Measurements from ENCODE around the gene ANAPC15.
A peak's percentile ranks its signal among the peaks of the same experiment; 100 is the strongest.
"Not testable (repeated sequence)": the region's sequence is repeated elsewhere in the genome, so short reads cannot be mapped to it uniquely, and the experiment has no call there.

Gene ANAPC15

DNA sequence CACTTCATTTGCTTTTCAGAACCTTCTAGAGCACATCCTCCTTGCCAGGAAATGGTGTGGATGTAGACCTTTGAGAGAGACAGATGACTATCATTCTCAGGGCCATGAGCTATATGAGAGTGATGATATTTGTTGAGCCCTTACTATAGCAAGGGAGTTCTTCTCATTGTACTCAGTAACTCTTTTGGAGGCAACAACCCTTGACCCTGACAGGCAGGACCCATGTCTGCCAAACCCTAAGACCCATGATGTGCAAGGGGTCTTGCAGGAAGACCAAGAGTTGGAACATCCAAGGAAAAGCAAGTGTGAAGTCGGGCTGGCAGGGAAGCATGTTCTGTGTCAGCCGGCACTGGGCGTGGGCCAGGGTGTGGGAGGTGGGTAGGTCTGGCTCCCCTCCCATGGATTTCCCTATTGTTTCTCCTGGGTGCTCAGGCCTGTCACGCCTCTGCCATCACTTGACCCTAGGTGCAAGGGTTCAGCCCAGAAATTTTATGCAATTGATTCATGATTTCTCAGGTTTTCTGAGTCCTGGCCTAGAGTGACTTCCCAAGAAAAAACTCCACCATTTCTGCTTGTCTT lies 24.3 kb upstream of the ANAPC15 start:
- Mint-ChIP-seq H3K4me1 (peaks cover 34% of the 10 kb centered on the region), H3K4me3 (no peak overlapping the region), H3K36me3 (no peaks in the 10 kb centered on the region), H3K9me3 (no peaks in the 10 kb centered on the region), H3K27ac (no peak overlapping the region)
- DNase-seq (ENCODE audit: low spot score in 2 of 2) (no peak), ATAC-seq (peak; percentile 57)

DNA sequence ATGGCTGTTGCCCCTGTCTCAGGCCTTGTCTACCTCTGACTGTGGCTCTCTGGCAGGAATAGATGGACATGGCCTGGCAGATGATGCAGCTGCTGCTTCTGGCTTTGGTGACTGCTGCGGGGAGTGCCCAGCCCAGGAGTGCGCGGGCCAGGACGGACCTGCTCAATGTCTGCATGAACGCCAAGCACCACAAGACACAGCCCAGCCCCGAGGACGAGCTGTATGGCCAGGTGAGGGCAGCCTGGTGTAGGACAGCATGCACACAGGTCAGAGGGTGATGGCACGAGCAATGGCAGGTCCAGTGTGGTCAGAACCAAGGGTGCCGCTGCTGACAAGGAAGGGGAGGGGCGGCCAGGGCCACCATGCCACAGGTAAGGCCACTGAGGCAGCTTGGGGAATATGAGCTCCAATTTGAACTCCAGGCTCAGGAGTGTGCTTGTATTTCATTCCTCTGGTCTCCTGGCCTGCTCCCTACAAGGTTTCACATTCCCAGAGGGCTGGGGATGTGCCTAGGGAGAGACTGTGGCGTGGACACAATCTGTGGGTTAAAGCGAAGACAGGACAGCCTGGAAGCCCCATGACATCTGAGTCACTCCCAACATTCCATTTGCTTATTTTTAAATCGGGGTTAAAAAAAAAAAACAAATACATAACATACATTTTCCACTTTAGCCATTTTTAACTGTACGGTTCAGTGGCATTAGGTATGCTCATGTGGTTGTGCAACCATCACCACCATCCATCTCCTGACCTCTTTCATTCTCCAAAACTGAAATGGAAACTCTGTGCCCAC lies 23.6 kb upstream of the ANAPC15 start:
- H3K4me3 Mint-ChIP-seq, result no peak overlapping the region
- peaks cover 27% of the 10 kb centered on the region for H3K4me1 Mint-ChIP-seq
- DNase-seq (ENCODE audit: low spot score in 2 of 2), result no peak
- H3K36me3 Mint-ChIP-seq, result no peaks in the 10 kb centered on the region
- H3K27ac Mint-ChIP-seq, result no peak overlapping the region
- no peak for ATAC-seq
- H3K9me3 Mint-ChIP-seq, result no peaks in the 10 kb centered on the region

DNA sequence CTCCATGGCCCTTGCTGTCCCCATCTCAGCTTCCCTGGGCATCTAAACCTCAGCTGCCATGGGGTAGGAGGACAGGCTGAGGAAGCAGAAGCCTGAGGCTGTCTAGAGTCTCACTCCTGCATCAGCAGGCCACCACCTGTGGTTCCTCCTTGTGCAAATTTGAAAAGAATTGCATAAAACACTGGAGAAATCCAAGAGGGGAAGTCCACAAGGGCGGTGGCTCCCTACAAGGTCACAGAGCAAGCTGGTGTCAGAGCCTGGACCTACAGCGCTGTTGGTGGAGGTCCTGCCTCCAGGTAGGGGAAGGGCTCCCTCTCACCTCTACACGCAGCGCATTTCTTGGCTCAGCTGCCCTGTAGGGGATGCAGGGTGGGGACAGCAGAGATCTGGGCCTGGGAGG lies 23.0 kb upstream of the ANAPC15 start, which contains the start of gene FOLR3:
FOLR3 (plus strand) TSS at position 253 of the 400 bp plus-strand sequence. CDS start 228 bp downstream, outside the sequence.
- H3K9me3 Mint-ChIP-seq; H3K27ac Mint-ChIP-seq; H3K4me3 Mint-ChIP-seq; ATAC-seq; H3K36me3 Mint-ChIP-seq; DNase-seq (ENCODE audit: low spot score in 2 of 2): not testable (repeated sequence)
- H3K4me1 Mint-ChIP-seq, result peaks cover 21% of the 10 kb centered on the region

DNA sequence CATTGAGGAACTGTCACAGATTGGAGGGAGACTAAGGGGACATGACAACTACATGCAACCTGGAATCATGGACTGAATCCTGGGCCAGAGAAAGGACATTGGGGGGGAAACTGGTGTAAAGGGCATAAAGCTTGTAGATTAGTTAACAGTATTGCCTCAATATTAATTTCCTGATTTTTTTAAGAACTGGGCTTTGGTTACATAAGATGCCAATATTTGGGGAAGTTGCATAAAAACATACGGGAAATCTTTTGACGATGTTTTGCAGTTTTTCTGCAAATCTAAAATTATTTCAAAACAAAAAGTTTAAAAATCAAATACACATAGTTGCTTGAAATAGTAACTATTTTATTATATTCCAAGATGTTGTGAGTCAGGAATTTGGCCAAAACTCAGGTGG lies 20.2 kb upstream of the ANAPC15 start:
- H3K4me1 Mint-ChIP-seq, result peaks cover 13% of the 10 kb centered on the region
- ATAC-seq (no peak), DNase-seq (ENCODE audit: low spot score in 2 of 2) (no peak)
- no peaks in the 10 kb centered on the region for H3K36me3 Mint-ChIP-seq
- H3K9me3 Mint-ChIP-seq, result peaks cover 11% of the 10 kb centered on the region
- no peak overlapping the region for H3K4me3 Mint-ChIP-seq
- H3K27ac Mint-ChIP-seq, result no peak overlapping the region

DNA sequence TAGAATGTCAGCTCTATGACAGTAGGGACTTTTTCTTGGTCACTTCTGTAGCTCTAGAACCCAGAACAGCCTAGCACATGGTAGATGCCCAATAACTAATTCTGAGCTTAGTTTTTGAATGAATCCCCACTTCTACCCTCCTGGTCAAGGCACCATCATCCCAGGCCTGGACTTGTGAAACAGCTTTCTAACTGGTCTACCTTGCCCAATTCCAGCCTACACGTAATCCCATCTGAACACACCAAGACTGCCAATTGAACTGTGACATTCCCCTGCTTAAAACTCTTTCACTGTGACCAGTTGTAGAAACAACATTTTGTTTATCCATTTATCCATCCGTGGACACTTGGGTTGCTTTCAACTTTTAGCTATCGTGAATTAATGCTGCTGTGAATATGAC lies 16.9 kb upstream of the ANAPC15 start:
- H3K9me3 Mint-ChIP-seq, result peaks cover 11% of the 10 kb centered on the region
- no peaks in the 10 kb centered on the region for H3K36me3 Mint-ChIP-seq
- no peak overlapping the region for H3K27ac Mint-ChIP-seq
- ATAC-seq (no peak), DNase-seq (ENCODE audit: low spot score in 2 of 2) (no peak)
- H3K4me3 Mint-ChIP-seq, result no peak overlapping the region
- H3K4me1 Mint-ChIP-seq, result no peaks in the 10 kb centered on the region

DNA sequence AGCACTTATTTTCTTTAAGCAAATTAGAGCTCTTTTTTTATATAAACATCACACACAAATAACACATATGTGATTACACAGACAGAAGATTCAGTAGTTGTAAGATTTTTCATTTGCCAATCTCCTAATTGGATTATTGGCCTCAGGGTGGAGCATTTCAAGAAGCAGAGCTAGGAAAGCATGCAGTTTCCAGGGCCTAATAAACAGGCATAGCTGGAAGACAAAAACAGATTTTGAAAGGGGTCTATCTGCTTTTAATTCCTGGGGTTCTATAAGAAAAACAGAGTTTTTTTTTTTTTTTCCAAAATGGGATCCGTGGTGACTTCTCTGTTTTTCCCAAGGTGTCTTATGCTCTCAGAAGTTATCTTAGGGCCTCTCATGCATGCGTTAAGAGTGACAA lies 15.4 kb upstream of the ANAPC15 start:
- ATAC-seq (no peak), DNase-seq (ENCODE audit: low spot score in 2 of 2) (no peak)
- H3K9me3 Mint-ChIP-seq, result peaks cover 11% of the 10 kb centered on the region
- H3K4me1 Mint-ChIP-seq, result no peaks in the 10 kb centered on the region
- H3K27ac Mint-ChIP-seq, result no peak overlapping the region
- no peaks in the 10 kb centered on the region for H3K36me3 Mint-ChIP-seq
- H3K4me3 Mint-ChIP-seq, result no peak overlapping the region

DNA sequence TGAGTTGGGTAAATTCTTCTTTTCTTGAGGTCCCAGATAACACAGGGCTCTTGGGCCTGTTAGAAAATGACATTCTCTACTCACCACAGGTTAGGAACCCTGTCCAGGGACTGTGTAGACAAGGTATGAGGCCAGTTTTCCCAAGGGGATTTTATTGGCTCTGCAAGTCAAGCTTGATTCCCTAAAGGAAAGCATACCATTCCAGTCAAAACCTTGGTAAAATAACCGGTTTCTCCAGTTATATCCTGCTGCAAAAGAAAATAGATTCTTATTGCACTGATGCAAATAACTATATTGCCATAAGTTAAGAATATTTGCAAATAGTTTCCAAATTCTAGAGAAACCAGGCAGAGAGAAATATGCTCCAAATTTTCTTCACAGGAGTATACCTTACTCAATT lies 13.5 kb upstream of the ANAPC15 start:
- H3K4me1 Mint-ChIP-seq, result no peaks in the 10 kb centered on the region
- H3K4me3 Mint-ChIP-seq, result no peak overlapping the region
- DNase-seq (ENCODE audit: low spot score in 2 of 2), result no peak
- no peaks in the 10 kb centered on the region for H3K36me3 Mint-ChIP-seq
- peaks cover 11% of the 10 kb centered on the region for H3K9me3 Mint-ChIP-seq
- no peak for ATAC-seq
- no peak overlapping the region for H3K27ac Mint-ChIP-seq

DNA sequence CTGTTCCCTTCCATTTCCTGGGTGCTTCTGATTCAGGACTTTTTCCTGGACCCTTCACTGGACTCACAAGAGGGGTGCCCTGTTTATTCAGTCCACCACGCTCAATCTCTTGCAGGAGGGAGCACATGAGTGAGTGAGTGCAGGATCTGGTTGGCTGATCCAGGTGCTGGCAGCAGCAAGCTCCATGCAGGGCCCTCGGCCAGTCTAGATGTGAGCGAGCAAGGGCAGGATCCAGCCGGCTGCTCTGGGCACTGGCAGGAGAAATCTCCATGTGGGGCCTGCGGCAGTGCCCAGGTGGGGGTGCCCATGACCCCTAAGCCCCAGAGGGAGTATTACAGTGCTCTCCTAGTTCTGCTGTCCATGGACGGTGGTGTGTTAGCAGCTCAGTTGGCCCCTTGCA lies 11.6 kb upstream of the ANAPC15 start:
- Mint-ChIP-seq H3K4me1 (no peaks in the 10 kb centered on the region), H3K36me3 (no peaks in the 10 kb centered on the region), H3K27ac (no peak overlapping the region), H3K9me3 (peaks cover 8% of the 10 kb centered on the region), H3K4me3 (no peak overlapping the region)
- no peak for ATAC-seq
- no peak for DNase-seq (ENCODE audit: low spot score in 2 of 2)

DNA sequence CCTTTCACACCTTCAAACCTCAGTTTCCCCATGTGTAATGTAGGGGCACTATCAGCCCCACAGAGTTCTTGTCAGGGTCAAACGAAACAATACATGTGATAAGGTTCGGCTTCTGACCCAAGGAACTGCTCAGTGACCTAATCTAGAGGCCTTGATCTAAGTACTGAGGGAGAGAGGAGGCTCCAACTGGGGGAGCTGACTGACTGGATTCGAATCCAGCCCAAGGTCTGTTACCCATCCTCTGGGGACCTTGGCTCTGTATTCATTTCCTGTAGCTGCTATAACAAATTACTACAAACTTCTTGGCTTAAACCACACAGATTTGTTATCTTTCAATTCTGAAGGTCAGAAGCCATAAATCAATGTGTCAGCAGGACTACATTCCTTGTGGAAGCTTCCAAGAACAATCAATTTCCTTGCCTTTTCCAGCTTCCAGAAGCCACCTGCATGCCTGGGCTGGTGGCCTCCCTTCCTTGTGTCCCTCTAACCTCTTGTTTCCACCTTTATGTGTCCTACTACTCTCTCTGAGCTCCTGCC lies 10.7 kb upstream of the ANAPC15 start:
- no peak for ATAC-seq
- H3K36me3 Mint-ChIP-seq, result no peaks in the 10 kb centered on the region
- H3K9me3 Mint-ChIP-seq, result peaks cover 3% of the 10 kb centered on the region

DNA sequence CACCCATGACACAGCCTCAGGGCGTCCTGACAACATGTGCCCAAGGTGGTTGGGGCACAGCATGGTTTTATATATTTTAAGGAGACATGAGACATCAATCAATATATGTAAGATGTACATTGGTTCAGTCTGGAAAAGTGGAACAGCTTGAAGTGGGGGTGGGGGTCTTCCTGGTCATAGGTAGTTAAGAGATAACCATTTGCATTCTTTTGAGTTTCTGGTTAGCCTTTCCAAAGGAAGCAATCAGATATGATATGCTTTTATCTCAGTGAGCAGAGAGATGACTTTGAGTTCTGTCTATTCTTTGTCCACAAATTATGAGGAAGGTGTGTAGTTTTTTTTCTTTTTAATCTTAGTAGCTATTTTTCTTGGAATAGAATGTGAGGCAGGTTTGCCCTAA lies 10.1 kb upstream of the ANAPC15 start:
- Mint-ChIP-seq H3K9me3 (no peaks in the 10 kb centered on the region), H3K4me1 (no peaks in the 10 kb centered on the region), H3K27ac (no peak overlapping the region), H3K36me3 (no peaks in the 10 kb centered on the region), H3K4me3 (no peak overlapping the region)
- no peak for ATAC-seq
- DNase-seq (ENCODE audit: low spot score in 2 of 2), result no peak

More for the DNA sequence above, 10.7 kb upstream of the ANAPC15 start:
- no peak for DNase-seq (ENCODE audit: low spot score in 2 of 2)
- H3K27ac Mint-ChIP-seq, result no peak overlapping the region
- H3K4me3 Mint-ChIP-seq, result no peak overlapping the region
- H3K4me1 Mint-ChIP-seq, result no peaks in the 10 kb centered on the region

DNA sequence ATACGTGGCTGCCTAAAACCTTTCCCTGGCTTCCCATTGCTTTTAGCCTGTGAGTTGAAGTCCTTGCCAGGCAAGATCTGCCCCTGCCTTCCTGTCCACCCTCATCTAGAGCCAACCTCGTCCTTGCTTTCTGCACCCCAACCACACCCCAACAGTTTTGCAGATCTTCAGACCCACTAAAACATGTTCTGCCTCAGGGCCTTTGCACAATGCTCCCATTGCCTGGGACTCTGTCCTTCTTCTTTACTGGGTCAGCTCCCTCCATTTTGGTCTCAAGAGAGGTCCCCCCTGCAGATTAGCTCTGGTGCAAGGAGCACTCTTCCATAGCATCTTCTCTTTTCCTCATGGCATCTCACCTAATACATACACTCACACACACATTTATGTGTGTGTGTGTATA lies 8.4 kb upstream of the ANAPC15 start:
- H3K36me3 Mint-ChIP-seq, result no peaks in the 10 kb centered on the region
- H3K4me1 Mint-ChIP-seq, result no peaks in the 10 kb centered on the region
- ATAC-seq (no peak), DNase-seq (ENCODE audit: low spot score in 2 of 2) (no peak)
- H3K9me3 Mint-ChIP-seq, result no peaks in the 10 kb centered on the region
- H3K4me3 Mint-ChIP-seq, result no peak overlapping the region
- H3K27ac Mint-ChIP-seq, result no peak overlapping the region

DNA sequence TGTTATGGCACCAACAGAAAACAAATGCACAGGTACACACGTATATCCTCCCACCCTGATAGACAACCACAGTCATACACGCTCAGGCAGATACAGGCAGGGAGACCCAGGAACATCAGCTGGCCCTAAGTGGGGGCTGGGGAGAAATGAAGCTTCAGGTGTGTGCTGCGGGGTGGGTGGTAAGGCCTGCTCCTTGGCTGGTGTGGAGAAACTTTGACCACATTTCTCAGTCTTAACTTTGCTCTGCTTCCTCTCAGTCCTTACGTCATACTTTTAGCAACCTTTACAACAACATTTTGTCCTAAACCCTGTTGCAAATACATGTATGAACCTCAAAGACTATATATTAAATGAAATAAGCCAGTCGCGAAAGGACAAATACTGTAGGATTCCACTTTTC lies 6.7 kb upstream of the ANAPC15 start:
- DNase-seq (ENCODE audit: low spot score in 2 of 2), result no peak
- no peaks in the 10 kb centered on the region for H3K4me1 Mint-ChIP-seq
- no peak for ATAC-seq
- H3K9me3 Mint-ChIP-seq, result no peaks in the 10 kb centered on the region
- H3K36me3 Mint-ChIP-seq, result no peaks in the 10 kb centered on the region
- H3K27ac Mint-ChIP-seq, result no peak overlapping the region
- no peak overlapping the region for H3K4me3 Mint-ChIP-seq

DNA sequence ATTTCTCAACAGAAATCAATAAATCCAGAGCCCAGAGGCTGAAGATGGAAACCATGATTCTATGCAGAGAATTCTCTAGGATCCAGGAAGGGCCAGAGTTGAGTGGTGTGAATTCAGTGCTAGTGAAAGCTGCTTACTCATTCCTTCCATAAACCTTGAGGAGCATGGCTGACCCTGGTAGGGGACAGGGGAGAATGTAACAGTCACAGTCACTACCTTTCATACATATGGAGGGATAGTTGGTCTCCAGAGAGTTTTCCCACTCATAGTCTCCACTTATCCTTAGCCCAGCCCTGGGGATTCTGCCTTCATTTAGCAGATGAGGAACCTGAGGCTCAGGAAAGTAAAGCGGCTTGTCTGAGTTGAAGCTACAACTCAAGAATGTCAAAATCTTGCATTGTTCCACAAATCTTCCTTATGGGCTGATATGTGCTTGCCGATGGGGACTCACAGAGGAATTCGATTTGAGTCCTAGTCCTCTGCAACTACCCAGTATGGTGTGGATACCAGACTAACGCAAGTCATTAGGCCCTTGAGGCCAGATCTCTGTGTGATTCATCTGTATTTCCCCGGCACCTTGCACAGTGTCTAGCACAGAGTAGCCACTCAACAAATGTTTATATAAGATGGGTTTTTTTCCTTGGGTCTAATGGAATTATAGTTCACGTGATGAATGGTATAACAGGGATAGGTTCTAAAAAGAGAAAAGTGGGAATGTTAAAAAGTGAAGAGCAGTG lies 3.7 kb upstream of the ANAPC15 start:
- Mint-ChIP-seq H3K27ac (no peak overlapping the region), H3K4me3 (no peak overlapping the region), H3K4me1 (peaks cover 15% of the 10 kb centered on the region), H3K36me3 (peaks cover 14% of the 10 kb centered on the region), H3K9me3 (no peaks in the 10 kb centered on the region)
- no peak for DNase-seq (ENCODE audit: low spot score in 2 of 2)
- no peak for ATAC-seq

DNA sequence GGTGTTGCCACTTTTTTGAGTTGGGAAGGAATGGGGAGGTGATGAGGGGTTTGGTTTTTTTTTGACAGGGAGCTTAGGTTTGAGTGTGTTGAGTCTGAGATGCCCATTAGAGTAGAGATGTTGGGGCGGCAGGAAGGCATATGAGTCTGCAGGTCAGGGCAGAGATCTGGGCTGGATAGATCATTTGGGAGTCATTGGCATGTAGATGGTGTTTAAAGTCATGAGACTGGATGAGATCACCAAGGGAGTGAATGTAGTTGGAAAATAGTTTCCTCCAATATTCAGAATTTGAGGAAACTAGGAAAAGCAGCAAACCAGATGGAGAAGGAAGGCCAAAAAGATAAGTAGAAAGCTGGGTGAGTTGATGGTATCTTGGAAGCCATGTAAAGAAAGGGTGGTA lies 2.1 kb upstream of the ANAPC15 start:
- peaks cover 14% of the 10 kb centered on the region for H3K36me3 Mint-ChIP-seq
- H3K27ac Mint-ChIP-seq, result peak overlapping the region; percentile 98
- H3K4me1 Mint-ChIP-seq, result peaks cover 20% of the 10 kb centered on the region
- no peak for ATAC-seq
- DNase-seq (ENCODE audit: low spot score in 2 of 2), result no peak
- no peaks in the 10 kb centered on the region for H3K9me3 Mint-ChIP-seq
- no peak overlapping the region for H3K4me3 Mint-ChIP-seq

DNA sequence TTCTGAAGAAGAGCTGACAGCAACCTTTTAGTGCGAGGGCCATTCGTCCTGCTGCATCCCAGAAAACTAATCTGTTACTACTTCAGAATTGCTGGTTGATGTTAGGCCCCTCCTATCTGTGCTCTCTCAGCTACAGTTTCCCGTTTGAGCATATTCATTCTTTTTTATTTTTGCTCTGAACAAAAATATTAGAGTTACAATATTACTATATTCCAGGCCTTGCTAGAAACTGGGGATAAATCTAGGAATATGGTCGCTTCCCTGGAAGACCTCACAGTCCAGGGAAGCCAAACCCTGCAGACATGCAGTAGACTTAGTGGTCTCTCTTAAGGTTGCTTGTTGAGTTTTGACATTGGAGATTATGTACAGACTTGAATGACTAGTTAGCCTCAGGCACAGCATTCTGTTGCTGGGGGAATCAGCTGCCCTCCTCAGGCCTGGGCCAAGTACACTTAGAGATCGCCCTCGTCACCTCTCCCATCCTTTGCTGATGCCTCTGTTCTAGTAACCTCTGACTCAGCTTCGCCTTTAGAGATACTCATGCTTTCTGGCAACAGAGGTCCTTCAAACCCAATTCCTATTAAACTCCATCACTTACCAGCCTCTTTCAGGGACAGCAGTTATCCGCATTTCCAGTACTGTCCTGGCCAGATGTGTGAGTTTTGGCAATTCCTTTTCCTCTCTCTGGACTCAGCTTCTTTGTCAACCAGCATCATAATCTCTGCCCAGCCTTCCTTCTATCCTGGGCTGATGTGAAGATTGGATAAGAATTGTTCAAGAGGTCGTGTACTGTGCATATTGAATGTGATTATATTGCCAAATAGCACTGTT lies 698 bp upstream of the ANAPC15 start:
- no peak for ATAC-seq

More for the DNA sequence above, 698 bp upstream of the ANAPC15 start:
- peak overlapping the region; percentile 98 for H3K27ac Mint-ChIP-seq
- H3K4me1 Mint-ChIP-seq, result peaks cover 20% of the 10 kb centered on the region
- no peak for DNase-seq (ENCODE audit: low spot score in 2 of 2)
- no peaks in the 10 kb centered on the region for H3K9me3 Mint-ChIP-seq
- H3K4me3 Mint-ChIP-seq, result peak overlapping the region; percentile 85
- peaks cover 14% of the 10 kb centered on the region for H3K36me3 Mint-ChIP-seq

Data from stimulated activated effector memory CD8-positive, alpha-beta T cell treated with anti-CD3 and anti-CD28 coated beads, Interleukin-12 subunit alpha, Interleukin-12 subunit beta, amount 100 ng/mL, for 72 hours (primary cell).